GM23338 (cell line): ENCODE measurements around the gene SNRPF. TPM values are rescaled to one million over a fixed set of nuclear protein-coding genes. Genes with fewer than 3 reads are reported as not detected.

ENCODE experiments used
- ATAC-seq: fragments of 200-7000 bp; cut with Tn5 transposase; 3 replicates; pipeline ENCODE4 v1.9.1; 2020
- DNase-seq: peaks from one replicate; pipeline ENCODE4 v3.0.0-alpha.2; 2015; ENCODE audit warnings: low spot score
- H2AFZ ChIP-seq: fragments of 200-600 bp; sonication (generic); 2 replicates; pipeline ENCODE4 v1.8.0; 2016; ENCODE audit warnings: antibody characterized with exemption, mild to moderate bottlenecking, moderate library complexity
- H3F3A ChIP-seq: fragments of 200-600 bp; sonication (generic); replicated peaks from 2 replicates; pipeline ENCODE4 v1.8.0; 2017; ENCODE audit warnings: antibody characterized with exemption, mixed run types, low read depth
- H3K27ac ChIP-seq: fragments of 200-600 bp; sonication (generic); 2 replicates; pipeline ENCODE4 v1.6.1; 2016; ENCODE audit warnings: low read depth
- H3K27me3 ChIP-seq: fragments of 200-600 bp; sonication (generic); 2 replicates; pipeline ENCODE4 v1.8.0; 2016; ENCODE audit warnings: mild to moderate bottlenecking, mixed run types, moderate library complexity; ENCODE audit not compliant: insufficient read depth
- H3K36me3 ChIP-seq: fragments of 200-600 bp; sonication (generic); 2 replicates; pipeline ENCODE4 v1.8.0; 2016; ENCODE audit warnings: mild to moderate bottlenecking; ENCODE audit not compliant: insufficient read depth
- H3K4me1 ChIP-seq: fragments of 200-600 bp; sonication (generic); 2 replicates; pipeline ENCODE4 v1.8.0; 2016; ENCODE audit warnings: mild to moderate bottlenecking, moderate library complexity; ENCODE audit not compliant: insufficient read depth
- H3K4me2 ChIP-seq: fragments of 200-600 bp; sonication (generic); 2 replicates; pipeline ENCODE4 v1.7.1; 2017; ENCODE audit warnings: mixed run types
- H3K4me3 ChIP-seq: fragments of 200-600 bp; sonication (generic); 2 replicates; pipeline ENCODE4 v1.6.1; 2016; ENCODE audit warnings: mixed run types
- H3K79me2 ChIP-seq: fragments of 200-600 bp; sonication (generic); replicated peaks from 2 replicates; pipeline ENCODE4 v1.8.0; 2017; ENCODE audit warnings: mild to moderate bottlenecking; ENCODE audit not compliant: insufficient read depth
- H3K9me2 ChIP-seq: fragments of 200-600 bp; sonication (generic); 2 replicates; pipeline ENCODE4 v1.8.0; 2017; ENCODE audit not compliant: insufficient read depth
- H4K20me1 ChIP-seq: fragments of 200-600 bp; sonication (generic); replicated peaks from 2 replicates; pipeline ENCODE4 v1.8.0; 2017; ENCODE audit warnings: mild to moderate bottlenecking; ENCODE audit not compliant: insufficient read depth
- H3K27ac Mint-ChIP-seq: 2 replicates; pipeline ENCODE4 v1.8.0; 2020; ENCODE audit warnings: inconsistent platforms, mild to moderate bottlenecking, moderate library complexity, mixed read lengths
- H3K27me3 Mint-ChIP-seq: 3 replicates; pipeline ENCODE4 v1.8.0; 2022; ENCODE audit warnings: low read depth, mild to moderate bottlenecking, moderate library complexity, mixed read lengths, inconsistent platforms; ENCODE audit not compliant: insufficient read depth, poor library complexity
- H3K36me3 Mint-ChIP-seq: 3 replicates; pipeline ENCODE4 v1.8.0; 2021; ENCODE audit warnings: low read depth, mild to moderate bottlenecking, inconsistent platforms, moderate library complexity, mixed read lengths
- H3K4me1 Mint-ChIP-seq: 3 replicates; pipeline ENCODE4 v1.8.0; 2020; ENCODE audit warnings: mild to moderate bottlenecking, inconsistent platforms, mixed read lengths
- H3K4me3 Mint-ChIP-seq: 3 replicates; pipeline ENCODE4 v1.8.0; 2021; ENCODE audit warnings: moderate library complexity, mild to moderate bottlenecking, inconsistent platforms, mixed read lengths
- H3K9me3 Mint-ChIP-seq: 3 replicates; pipeline ENCODE4 v1.8.0; 2020; ENCODE audit warnings: moderate library complexity, mild to moderate bottlenecking, inconsistent platforms, mixed read lengths
- ETS1 ChIP-seq: IDR thresholded peaks from 2 replicates; pipeline ENCODE4 v1.6.1; 2016; ENCODE audit warnings: antibody characterized with exemption
- EZH2 ChIP-seq: fragments of 200-600 bp; sonication (generic); IDR thresholded peaks from one replicate; pipeline ENCODE4 v1.8.0; 2017; ENCODE audit warnings: antibody characterized with exemption, mild to moderate bottlenecking, low read depth; ENCODE audit not compliant: unreplicated experiment
- NANOG ChIP-seq: IDR thresholded peaks from 2 replicates; pipeline ENCODE4 v1.6.1; 2016; ENCODE audit warnings: antibody characterized with exemption, borderline replicate concordance
- REST ChIP-seq: IDR thresholded peaks from one replicate; pipeline ENCODE4 v1.6.1; 2018; ENCODE audit warnings: antibody characterized with exemption; ENCODE audit not compliant: unreplicated experiment
- STAT1 ChIP-seq: IDR thresholded peaks from one replicate; pipeline ENCODE4 v1.6.1; 2016; ENCODE audit warnings: antibody characterized with exemption; ENCODE audit not compliant: unreplicated experiment
- ZNF114 ChIP-seq: fragments of 250-450 bp; sonication (Bioruptor Pico); IDR thresholded peaks from 2 replicates; pipeline ENCODE4 v1.5.0; 2020; ENCODE audit warnings: mild to moderate bottlenecking, moderate library complexity
- ZNF331 ChIP-seq: fragments of 250-450 bp; sonication (Bioruptor Pico); IDR thresholded peaks from 2 replicates; pipeline ENCODE4 v1.5.0; 2020; ENCODE audit warnings: low read depth, mild to moderate bottlenecking, moderate library complexity
- ZNF462 ChIP-seq: fragments of 250-450 bp; sonication (Bioruptor Pico); IDR thresholded peaks from 2 replicates; pipeline ENCODE4 v1.5.0; 2020; ENCODE audit warnings: mild to moderate bottlenecking, moderate library complexity
- polyA plus RNA-seq: library from polyadenylated mRNA; unstranded; fragments of >200 nt; fragmentation: Nextera tagmentation; extraction: Ambion mirVana; gene quantifications from 2 replicates; pipeline ENCODE4 v1.2.1, GENCODE V29; 2016
- total RNA-seq: library from RNA; depleted of rRNA; stranded (reverse); fragments of >200 nt; shearing (Covaris generic); gene quantifications from 2 replicates; pipeline ENCODE4 v1.2.3, GENCODE V29; 2014

The SNRPF gene
- total and polyA plus RNA-seq, 2 experiments from 2014 or later, result 31.1 to 475 TPM

GRCh38 chr12:95863337-95863736 is 4.6 kb downstream of the SNRPF start (continued):
- TF ChIP-seq ZNF462 (CRISPR knock-in tag) (no peak), ETS1 (no peak)

GRCh38 chr12:95870897-95871296 is 12.1 kb downstream of the SNRPF start:
- no peak overlapping the region for H3K27ac ChIP-seq
- H3K4me2 ChIP-seq, result no peak overlapping the region
- Mint-ChIP-seq H3K9me3 (peaks cover under 1% of the 10 kb centered on the region; the same call in 1 of the 3 replicates), H3K4me1 (peaks cover 24% of the 10 kb centered on the region), H3K27ac (no peak overlapping the region), H3K4me3 (no peak overlapping the region), H3K36me3 (peaks cover 31% of the 10 kb centered on the region; the same call in 2 of the 3 replicates), H3K27me3 (no peaks in the 10 kb centered on the region)
- no peaks in the 10 kb centered on the region; the same call in 1 of the 2 replicates for H3K79me2 ChIP-seq
- no peaks in the 10 kb centered on the region; the same call in none of the 2 replicates for H4K20me1 ChIP-seq
- H3F3A ChIP-seq, result no peaks in the 10 kb centered on the region
- H3K4me1 ChIP-seq, result peaks cover 30% of the 10 kb centered on the region
- H3K27me3 ChIP-seq, result no peaks in the 10 kb centered on the region
- ATAC-seq (no peak), DNase-seq (no peak)
- no peak overlapping the region for H2AFZ ChIP-seq
- no peak overlapping the region for H3K4me3 ChIP-seq
- H3K9me2 ChIP-seq, result no peaks in the 10 kb centered on the region
- peaks cover 22% of the 10 kb centered on the region for H3K36me3 ChIP-seq
- TF ChIP-seq EZH2 (no peak), ETS1 (no peak), REST (no peak), ZNF114 (CRISPR knock-in tag) (no peak), NANOG (no peak), STAT1 (no peak), ZNF331 (CRISPR knock-in tag) (no peak)
